ENCODE data around the gene CALN1.
"Not testable (repeated sequence)": the region's sequence is repeated elsewhere in the genome, so short reads cannot be mapped to it uniquely, and the experiment has no call there.

The CALN1 gene

DNA sequence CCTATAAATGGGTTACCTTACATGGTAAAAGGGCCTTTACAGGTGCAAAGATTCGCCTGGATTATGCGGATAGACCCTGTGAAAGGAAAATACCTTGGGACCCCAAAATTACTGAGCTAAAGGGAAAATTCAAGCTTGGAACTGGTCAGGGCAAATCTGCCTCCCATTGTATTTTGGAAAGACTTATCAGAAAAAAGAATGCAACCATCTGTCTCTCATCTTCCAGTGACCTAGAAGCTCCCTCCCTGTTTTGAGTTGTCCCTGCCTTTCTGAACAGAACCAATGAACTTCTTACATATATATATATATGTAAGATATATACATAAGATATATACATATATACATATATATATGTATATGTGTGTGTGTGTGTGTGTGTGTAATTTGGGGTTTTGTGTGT, 583.8 kb downstream of the CALN1 start:
- H3K9me3 ChIP-seq = no peaks in the 10 kb centered on the region; the same call in 1 of the 2 replicates
- TF ChIP-seq, protein P1, sequence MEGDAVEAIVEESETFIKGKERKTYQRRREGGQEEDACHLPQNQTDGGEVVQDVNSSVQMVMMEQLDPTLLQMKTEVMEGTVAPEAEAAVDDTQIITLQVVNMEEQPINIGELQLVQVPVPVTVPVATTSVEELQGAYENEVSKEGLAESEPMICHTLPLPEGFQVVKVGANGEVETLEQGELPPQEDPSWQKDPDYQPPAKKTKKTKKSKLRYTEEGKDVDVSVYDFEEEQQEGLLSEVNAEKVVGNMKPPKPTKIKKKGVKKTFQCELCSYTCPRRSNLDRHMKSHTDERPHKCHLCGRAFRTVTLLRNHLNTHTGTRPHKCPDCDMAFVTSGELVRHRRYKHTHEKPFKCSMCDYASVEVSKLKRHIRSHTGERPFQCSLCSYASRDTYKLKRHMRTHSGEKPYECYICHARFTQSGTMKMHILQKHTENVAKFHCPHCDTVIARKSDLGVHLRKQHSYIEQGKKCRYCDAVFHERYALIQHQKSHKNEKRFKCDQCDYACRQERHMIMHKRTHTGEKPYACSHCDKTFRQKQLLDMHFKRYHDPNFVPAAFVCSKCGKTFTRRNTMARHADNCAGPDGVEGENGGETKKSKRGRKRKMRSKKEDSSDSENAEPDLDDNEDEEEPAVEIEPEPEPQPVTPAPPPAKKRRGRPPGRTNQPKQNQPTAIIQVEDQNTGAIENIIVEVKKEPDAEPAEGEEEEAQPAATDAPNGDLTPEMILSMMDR (IDR thresholded peaks at IDR 0.05; ENCODE audit: low read depth, low read length) = no peak
- no peak overlapping the region for H3K4me3 ChIP-seq (ENCODE audit: low read depth, low read length)
- H3K27me3 ChIP-seq = no peaks in the 10 kb centered on the region
- H3K36me3 ChIP-seq = no peaks in the 10 kb centered on the region
- no peak for DNase-seq
- no peaks in the 10 kb centered on the region for H3K4me1 ChIP-seq

DNA sequence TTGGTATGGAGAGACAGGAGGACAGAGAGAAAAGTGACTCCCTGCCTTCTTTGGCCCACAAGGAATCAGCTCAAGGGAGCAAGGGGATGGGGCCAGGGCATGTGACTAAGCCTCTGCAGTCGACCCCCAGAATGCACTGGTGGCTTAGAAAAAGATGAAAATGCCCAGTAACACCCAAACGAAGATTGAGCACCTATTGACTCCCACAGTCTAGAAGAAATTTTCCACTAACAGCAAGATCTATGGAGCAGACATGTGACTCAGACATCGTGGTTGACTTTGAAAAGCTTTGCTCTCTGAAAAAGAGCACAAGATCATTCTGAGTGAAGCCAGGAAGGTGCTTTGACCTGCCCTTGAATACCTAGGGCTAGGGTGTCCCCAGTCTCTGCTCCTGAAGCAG, 586.0 kb downstream of the CALN1 start:
- no peaks in the 10 kb centered on the region for H3K27me3 ChIP-seq
- no peak overlapping the region for H3K4me3 ChIP-seq (ENCODE audit: low read depth, low read length)
- no peaks in the 10 kb centered on the region for H3K4me1 ChIP-seq
- no peaks in the 10 kb centered on the region for H3K36me3 ChIP-seq
- TF ChIP-seq, protein P1 (IDR thresholded peaks at IDR 0.05; ENCODE audit: low read depth, low read length) = no peak
- H3K9me3 ChIP-seq = no peaks in the 10 kb centered on the region; the same call in 1 of the 2 replicates
- DNase-seq = no peak

GRCh38 chr7:71824006-71824760, 588.0 kb downstream of the CALN1 start:
- H3K4me3 ChIP-seq (ENCODE audit: low read depth, low read length) = no peak overlapping the region
- no peaks in the 10 kb centered on the region for H3K27me3 ChIP-seq
- DNase-seq = no peak
- TF ChIP-seq, protein P1 (IDR thresholded peaks at IDR 0.05; ENCODE audit: low read depth, low read length) = no peak
- H3K4me1 ChIP-seq = no peaks in the 10 kb centered on the region
- no peaks in the 10 kb centered on the region; the same call in 1 of the 2 replicates for H3K9me3 ChIP-seq
- H3K36me3 ChIP-seq = no peaks in the 10 kb centered on the region

DNA sequence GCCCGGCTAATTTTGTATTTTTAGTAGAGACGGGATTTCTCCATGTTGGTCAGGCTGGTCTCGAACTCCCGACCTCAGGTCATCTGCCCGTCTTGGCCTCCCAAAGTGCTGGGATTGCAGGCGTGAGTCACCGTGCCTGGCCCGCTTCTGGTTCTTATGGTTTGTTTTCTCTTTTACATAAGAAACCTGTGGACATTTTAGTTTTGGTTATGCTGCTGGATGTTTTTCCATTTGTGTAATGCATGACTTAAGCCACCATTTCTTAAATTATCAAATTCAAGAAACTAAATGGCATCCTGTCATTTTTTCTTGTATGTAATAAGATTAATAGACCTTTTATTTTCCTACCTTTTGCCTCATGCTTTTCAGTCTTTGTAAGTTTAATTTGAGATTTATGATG, 589.7 kb downstream of the CALN1 start:
- not testable (repeated sequence) for H3K4me1 ChIP-seq; H3K9me3 ChIP-seq; H3K4me3 ChIP-seq (ENCODE audit: low read depth, low read length); H3K36me3 ChIP-seq; DNase-seq; H3K27me3 ChIP-seq

DNA sequence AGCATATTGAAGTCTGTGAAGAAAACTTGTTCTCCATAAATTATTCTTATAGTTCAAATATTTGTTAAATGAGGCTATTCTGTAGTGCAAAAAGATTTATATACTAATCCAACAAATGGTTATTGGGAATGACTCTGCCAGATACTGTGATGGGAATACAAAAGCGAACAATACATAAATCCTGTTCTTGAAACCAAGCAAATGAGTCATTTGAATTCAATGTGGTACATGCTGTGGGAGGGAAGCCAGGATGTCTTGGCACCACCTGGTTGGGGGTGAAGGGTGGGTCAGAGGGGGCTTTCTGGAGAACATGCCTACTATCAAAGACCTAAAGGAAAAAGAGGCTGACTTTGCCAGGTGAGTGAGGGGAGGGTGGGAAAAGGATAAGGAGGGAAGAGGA, 594.2 kb downstream of the CALN1 start:
- Histone ChIP-seq H3K4me1 (no peaks in the 10 kb centered on the region), H3K4me3 (ENCODE audit: low read depth, low read length) (no peak overlapping the region), H3K36me3 (no peaks in the 10 kb centered on the region), H3K9me3 (no peaks in the 10 kb centered on the region), H3K27me3 (no peaks in the 10 kb centered on the region)
- TF ChIP-seq, protein P1 (IDR thresholded peaks at IDR 0.05; ENCODE audit: low read depth, low read length) = no peak
- no peak for DNase-seq

- TF ChIP-seq, protein P1 (IDR thresholded peaks at IDR 0.05; ENCODE audit: low read depth, low read length) = no peak
- H3K4me3 ChIP-seq (ENCODE audit: low read depth, low read length) = no peak overlapping the region
- no peak for DNase-seq
- no peaks in the 10 kb centered on the region for H3K4me1 ChIP-seq
- no peaks in the 10 kb centered on the region for H3K27me3 ChIP-seq
- H3K9me3 ChIP-seq = no peaks in the 10 kb centered on the region; the same call in 1 of the 2 replicates
- H3K36me3 ChIP-seq = no peaks in the 10 kb centered on the region
These were observed 604.0 kb downstream of the CALN1 start for GRCh38 chr7:71808115-71808514.
